NCI-H460 (cell line): ENCODE results near the gene LRRC46. TPM values are rescaled to one million over a fixed set of nuclear protein-coding genes. Genes with fewer than 3 reads are reported as not detected.

Experiments used
- DNase-seq: peaks from one replicate; pipeline ENCODE4 v3.0.0-alpha.2; 2016; ENCODE audit warnings: low read depth; ENCODE audit errors: extremely low read depth
- polyA plus RNA-seq: library from polyadenylated mRNA; depleted of rRNA; stranded (reverse); fragments of >200 nt; gene quantifications from 2 replicates; pipeline ENCODE4 v1.2.3, GENCODE V29; 2014; cell fraction: nucleus; rRNA removed
- total RNA-seq: library from RNA; depleted of rRNA; stranded (reverse); fragments of >200 nt; shearing (Covaris generic); gene quantifications from 2 replicates; pipeline ENCODE4 v1.2.3, GENCODE V29; 2014; rRNA removed

LRRC46 gene, protein sequence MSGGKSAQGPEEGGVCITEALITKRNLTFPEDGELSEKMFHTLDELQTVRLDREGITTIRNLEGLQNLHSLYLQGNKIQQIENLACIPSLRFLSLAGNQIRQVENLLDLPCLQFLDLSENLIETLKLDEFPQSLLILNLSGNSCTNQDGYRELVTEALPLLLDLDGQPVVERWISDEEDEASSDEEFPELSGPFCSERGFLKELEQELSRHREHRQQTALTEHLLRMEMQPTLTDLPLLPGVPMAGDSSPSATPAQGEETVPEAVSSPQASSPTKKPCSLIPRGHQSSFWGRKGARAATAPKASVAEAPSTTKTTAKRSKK
- 0.20 TPM in 1 of 2 replicates, not detected in the other for total RNA-seq
- polyA plus RNA-seq: 0.28 TPM in 1 of 2 replicates, not detected in the other

DNA sequence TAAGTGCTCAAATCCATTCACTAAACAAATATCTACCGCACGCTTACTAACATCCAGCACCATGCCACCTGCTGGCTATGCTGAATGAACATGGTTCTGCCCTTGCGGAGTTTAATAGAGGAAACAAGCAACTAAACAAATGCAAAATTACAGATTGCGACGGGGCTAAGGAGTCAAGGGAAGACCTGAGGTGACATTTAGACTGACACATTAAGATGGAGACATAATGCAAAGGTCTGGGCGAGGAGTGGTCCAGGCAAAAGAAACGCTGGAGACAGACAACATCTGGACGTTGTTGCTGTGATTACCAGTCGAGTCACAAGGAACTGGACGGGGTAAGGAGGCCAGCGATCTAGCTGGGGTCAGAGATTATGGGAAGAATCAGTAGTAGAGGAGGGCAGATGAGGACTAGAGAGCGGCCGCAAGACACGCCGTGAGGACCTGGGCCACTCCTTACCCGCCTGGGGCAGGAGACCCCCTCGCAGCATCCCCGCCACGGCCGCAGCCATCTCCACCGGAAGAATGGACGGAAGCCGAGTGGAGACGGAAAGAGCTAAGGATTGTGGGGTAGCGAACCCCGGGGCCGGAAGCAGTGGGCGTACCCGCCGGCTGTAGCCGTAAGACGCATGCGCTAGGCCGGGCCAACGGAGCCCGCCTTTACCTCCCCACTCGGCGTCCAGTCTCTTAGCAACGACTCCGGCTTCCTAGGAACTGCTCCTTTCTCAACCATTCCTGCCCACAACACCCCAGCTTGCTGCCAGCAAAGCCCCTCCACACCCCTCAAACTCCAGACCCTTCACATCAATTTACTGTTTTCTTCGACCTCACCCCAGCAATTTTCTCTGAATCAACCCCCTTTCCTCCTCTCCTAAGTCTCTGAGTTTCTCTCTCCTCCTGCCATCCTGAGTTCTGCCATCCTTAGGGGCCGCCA, at the start of gene LRRC46, which contains the start of gene MRPL10:
TSS of gene LRRC46 (plus strand) at position 668 of the 931 bp plus-strand sequence. CDS start 320 bp downstream, outside the sequence.
TSS of gene MRPL10 (minus strand) at position 539 of the 931 bp plus-strand sequence. CDS start at position 509, 30 bp downstream.
- DNase-seq: peak; percentile 88

DNA sequence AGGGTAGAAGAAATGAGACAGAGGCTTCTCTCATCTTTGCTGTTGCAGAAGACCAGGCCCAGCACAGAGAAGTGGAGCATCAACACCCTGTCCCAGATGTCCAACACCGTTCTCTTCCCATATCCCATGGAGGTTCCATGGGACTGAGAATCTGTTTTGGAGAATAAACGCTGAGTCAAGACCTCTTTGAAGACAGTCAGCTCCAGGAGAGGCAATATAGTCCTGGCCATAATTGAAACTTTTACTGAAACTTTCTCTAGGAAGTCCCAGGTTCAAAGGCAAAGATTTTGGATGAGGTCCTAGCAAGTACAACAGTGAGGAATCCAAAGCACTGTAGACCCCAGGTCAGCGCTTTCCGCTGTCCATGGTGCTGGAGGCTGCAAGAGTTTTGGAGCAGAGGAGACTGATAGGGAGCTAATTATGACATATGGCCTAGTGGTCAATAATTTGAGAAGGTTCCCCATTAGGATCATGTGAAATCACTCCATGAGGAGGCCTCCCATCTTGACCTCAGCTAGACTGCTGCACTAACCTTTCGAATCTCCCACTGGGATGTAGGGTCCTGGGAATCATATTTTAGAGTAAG, 45.8 kb upstream of the LRRC46 start:
- DNase-seq: peak; percentile 22

DNA sequence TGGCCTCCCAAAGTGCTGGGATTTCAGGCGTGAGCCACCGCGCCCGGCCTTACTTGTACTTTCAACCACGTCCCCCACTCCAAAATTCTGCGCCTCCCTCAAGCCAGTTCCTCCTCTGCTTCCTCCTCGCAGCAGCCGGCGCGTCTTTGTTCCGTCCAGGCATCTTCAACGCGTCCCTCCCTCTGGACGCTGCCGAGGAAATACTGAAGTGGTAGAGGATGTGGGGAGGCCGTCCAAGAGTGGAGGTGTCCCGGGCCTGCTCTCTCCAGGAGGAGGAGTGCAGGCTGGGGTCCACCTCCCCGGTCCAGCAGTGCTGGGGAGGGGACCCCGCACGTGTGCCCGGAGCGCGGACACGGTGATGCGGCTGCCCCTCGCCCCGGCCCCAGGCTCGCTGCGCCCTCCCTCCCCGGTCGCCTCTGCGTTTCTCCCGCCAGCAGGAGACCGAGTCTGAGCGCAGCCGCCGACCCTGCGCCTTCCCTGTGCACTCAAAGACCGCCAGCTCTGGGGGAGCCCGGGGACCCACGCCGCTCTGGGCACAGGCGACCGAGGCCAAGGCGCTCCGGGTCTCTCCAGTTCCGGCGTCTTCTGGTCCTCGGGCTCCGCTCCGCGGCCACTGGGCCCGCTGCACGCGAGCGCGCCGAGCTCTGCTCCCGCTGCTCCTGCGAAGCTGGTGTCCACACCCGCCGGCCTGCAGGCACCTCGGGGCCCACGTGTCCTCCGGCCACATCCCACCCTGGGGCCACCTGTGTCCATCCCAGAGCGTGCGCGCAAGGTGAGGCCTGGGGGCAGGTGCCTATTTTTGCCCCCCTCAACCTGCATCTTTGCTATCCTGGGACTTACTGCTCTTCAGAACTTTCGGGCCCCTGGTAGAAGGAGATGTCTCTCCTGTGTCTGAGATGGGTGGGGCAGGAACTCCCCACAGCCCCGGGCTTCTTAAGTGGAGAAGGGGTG, 41.6 kb upstream of the LRRC46 start:
- DNase-seq: peak; percentile 49

DNA sequence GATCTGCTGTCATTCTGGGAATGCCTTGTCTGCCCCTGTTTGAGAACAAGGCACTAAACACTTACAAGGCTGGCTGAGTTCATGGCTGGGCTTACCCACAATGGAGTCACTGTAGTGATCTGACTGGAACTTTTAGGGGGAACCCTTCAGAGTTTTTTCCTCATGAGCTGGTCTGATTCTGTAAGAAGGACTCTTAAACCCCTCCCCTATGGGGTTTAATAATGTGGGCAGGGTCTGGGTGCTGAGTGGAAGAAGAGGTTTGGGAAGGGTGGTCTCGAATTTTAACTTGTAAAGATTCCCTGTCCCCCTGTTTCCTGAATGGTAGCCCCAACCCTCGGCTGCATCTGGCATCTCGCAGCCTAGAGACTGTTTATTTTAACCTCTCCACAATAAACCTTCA, 40.4 kb upstream of the LRRC46 start:
- no peak for DNase-seq

DNA sequence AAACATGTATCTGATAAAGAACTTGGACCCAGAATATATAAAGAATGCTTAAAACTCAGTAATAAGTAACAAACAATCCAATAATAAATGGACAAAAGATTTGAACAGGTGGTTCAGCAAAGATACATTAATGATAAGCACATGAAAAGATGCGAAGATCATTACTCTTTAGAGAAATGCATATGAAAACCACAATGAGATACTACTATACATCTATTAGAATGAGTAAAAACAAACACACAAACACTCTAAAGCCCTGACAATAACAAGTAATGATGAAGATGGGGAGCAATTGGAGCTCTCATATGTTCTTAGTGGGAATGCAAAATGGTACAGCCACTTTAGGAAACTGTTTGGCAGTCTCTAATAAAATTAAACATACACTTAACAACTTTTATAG, 39.0 kb upstream of the LRRC46 start:
- no peak for DNase-seq

DNA sequence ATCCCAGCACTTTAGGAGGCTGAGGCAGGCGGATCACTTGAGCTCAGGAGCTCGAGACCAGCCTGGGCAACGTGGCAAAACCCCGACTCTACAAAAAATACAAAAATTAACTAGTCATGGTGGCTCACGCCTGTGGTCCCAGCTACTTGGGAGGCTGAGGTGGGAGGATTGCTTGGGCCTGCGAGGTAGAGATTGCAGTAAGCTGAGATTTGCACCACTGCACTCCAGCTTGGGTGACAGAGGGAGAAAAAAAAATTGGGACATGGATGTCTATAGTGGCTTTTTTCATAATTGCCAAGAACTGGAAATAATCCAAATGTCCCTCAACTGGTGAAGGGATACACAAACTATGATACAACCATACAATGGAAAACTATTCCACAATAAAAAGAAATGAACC, 38.5 kb upstream of the LRRC46 start:
- DNase-seq: no peak

DNA sequence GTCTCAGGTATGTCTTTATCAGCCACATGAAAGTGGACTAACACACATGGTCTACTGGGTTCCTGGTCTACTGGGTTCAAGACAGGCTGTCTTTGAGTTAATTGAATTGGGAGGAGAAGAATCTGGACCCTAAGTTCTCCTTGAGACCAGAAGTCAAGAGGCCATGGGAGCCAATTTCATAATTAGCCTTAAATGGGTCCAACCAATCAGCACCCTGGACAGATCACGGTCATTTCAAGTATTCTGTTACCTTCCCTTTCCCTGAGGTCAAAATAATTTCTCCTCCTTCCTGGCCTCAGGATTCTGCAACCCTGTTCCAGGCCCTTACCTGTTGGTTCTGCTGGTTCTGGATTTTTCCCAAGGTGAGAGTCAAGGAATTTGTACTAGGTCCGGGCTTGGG, 33.7 kb upstream of the LRRC46 start:
- DNase-seq: no peak

DNA sequence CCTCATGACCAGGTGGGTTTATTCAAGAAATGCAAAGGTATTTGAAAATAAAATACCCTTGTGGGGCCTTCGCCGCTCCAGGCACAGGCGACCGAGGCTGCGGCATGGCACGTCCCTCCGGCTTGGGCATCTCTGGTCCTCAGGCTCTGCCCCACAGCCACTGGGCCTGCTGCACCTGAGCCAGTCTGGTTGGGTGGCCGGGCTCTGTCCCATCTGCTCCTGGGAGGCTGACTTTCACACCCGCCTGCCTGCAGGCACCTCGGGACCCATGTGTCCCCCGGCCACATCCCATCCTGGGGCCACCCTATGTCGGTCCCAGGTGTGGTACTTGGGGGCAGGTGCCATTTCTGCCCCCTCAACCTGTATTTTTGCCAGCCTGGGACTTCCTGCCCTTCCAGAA, 30.8 kb upstream of the LRRC46 start:
- no peak for DNase-seq

DNA sequence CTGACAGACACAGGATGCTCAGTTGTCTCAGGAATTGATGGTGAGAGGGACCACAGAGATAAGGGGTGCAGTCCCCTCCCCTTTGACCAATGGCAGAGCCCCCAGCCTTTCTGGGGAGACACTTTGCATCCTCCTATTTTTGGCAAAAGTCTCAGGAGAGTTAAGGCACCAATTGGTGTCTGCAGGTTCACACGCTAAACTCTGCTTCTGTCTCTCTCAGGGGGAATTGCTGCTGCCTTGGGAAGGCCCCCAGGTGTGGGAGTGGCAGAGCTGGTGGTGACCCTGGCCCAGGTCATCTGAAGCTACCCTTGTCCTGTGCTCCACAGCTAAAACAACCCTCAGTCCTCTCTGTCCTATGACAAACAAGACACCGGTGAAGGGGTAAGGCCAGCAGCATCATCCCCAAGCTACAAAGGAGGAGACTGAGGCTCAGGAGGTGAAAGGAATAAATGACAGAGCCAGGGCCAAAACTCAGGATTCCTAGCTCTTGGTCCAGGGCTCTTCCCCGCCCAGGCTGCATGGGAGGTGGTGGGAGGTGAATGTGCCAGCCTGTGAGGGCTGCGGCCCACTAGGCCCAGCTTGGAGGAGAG, 30.2 kb upstream of the LRRC46 start:
- DNase-seq: no peak

DNA sequence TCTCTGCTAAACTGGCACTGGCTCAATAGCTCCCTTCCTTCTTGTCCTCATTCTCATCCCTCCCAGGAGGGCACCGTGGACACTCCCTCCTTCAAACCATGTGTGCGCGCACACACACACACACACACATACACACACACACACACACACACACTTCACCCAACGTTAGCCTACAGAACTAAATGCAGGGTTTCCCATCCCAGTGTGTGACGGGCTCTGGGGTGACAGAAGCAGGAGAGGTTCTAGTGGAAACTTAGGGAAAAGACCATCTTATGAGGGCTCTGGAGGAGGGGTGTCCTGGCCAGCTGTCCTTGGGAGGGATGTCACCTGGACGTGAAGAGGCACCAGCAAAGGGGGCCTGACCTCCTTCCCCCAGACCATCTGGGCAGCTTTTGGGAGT, 29.6 kb upstream of the LRRC46 start:
- DNase-seq: no peak

DNA sequence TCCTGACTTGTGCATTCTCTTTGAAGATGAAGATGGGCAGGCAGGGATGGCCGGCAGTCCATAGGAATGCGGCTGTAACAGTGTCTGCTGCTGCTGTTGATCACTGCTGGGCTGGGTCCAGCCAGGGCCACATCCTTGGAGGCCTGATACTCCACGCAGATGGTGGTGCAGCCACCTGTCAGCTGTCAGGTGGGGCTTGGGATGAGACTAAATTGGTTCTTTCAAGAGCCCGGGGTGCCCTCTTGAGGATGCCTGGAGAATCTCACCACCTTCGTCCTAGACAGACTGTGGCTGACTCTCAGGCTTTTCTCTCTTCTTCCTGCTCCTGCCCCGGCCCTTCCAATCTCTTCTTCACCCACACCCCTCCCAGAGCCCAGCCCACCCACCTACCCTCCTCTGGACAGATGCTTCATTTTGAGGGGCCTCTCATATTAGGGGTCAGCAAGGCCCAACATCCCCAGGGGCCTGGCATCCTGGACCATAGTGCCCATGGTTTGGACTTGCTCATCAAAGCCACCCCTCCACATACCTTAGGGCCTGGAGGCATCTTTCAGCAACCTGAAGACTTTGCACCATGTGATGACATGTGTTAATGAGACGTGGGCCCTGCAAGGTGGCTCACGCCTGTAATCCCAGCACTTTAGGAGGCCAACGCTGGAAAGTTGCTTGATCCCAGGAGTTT, 29.0 kb upstream of the LRRC46 start:
- DNase-seq: peak; percentile 41

DNA sequence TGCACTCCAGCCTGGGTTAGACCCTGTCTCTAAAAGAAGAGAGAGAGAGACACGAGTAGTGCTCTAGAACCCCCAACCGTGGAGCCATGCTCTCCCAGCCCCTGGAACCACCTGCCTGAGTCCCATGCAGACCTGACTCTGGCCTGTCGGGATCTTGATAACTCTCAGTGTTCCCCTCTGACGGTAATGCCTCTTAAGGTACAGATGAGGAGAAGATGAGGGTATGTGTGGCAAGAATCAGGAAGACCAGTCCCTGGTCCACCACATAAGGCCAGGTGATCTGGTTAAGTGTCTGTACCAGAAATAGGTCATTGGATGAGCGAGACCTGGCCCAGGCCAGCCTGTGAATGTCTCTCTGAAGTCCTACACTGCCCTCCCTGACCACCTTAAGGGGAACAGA, 28.3 kb upstream of the LRRC46 start:
- no peak for DNase-seq

DNA sequence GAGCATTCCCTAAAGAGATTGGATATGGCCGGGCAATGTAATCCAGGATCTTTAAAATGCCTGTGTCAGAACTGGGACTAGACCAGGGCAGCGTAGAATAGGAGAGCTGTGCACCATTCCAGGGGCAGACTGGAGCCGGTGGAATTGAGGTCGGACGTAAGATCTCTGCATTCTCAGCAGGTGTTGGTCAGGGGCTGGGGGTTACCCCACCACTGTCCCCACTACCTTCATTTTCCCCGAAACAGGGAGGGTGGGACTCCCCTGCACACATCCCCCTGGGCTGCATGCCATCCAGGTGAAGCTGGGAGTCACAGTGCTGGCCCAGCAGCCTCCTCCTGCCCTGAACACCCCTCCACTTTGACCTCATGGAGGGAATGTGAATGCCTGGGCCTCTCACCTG, 27.7 kb upstream of the LRRC46 start:
- DNase-seq: no peak

DNA sequence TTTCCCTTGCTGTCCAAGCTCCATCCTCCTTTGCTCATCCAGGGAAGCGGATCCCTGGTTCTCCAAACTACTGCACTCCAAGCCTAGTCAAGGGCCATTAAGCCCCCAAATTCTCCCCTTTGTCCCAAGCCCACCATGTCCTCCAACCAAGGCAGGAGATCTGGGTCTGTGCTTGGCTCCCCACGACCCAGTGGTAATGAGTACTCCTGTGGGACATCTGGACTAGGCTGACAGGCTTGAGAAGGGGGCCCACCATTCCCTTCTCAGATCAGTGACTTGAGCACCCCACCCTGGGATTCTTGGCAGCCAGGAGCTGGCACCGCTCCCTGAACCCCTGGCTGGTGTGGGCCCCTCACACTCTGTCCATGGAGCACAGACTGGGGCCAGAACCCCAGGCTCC, 27.0 kb upstream of the LRRC46 start:
- no peak for DNase-seq

DNA sequence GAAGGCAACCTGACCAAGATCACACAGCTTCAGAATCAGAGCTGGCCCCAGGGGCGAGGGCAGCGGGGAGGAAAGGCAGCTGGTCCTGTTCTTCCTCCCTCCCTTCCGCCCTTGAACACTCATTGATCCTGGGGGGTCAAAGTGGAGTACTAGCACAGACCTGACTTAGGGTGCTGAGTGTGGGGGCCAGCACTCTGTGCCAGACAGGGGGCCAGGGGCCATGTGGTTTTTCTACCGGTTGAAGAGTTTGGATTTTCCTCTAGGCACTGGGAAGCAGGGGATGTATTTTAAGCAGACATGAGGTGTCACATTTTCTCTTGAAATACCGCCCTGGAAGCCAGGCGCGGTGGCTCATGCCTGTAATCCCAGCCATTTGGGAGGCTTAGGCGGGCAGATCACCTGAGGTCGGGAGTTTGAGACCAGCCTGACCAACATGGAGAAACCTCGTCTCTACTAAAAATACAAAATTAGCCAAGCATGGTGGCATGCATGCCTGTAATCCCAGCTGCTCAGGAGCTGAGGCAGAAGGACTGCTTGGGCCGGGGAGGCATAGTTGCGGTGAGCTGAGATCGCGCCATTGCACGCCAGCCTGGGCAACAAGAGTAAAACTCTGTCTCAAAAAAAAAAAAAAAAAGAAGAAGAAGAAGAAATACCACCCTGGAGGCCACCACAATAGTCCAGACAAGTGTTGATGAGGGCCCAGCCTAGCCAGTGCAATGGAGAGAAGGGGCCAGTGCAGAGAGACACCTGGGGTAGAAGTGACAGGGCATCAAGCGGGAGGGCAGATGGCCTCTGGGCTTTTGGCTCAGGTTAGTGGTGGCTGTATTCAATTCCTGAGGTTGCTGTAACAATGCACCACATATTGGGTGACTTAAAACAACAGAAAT, 25.2 kb upstream of the LRRC46 start:
- DNase-seq: no peak

DNA sequence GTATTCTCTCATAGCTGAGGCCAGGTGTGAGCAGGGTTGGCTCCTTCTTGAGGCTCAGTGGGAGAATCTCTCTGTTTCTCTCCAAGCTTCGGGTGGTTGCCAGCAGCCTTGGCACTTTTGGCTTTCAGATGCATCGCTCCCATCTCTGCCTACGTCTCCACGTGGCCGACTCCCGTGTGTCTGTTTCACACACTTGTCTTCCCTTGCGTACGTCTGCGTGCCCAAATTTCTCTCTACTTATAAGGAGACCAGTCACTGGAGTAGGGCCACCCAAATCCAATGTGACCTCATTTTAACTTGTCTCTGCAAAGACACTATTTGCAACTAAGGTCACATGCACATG, 24.6 kb upstream of the LRRC46 start:
- no peak for DNase-seq

DNA sequence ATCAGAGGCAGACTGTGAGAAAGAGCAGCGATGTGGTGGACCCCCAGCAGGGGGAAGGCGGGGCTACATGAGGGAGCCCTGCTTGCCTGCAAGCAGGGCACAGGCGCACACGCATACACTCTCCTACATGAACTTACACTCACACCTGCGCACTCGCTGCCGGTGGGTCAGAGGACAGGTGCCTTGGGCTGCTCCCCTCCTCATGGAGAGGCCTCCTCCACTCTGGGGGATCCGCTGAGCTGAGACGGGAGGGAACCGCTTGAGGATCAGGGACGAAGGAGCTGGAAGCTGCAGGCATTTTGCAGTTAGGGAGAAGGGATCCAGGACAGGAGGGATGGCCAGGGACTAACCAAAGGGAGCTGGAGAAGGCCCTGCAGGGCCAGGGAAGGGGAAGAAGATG, 24.0 kb upstream of the LRRC46 start:
- DNase-seq: no peak
